Fibroblast of villous mesenchyme (primary cell): ENCODE measurements around the gene ACRV1. TPM values are rescaled to one million over a fixed set of nuclear protein-coding genes. Genes with fewer than 3 reads are reported as not detected.
A peak's percentile ranks its signal among the peaks of the same experiment; 100 is the strongest.

Source experiments
- DNase-seq: peaks from one replicate; pipeline ENCODE4 v3.0.0-alpha.2; 2010; ENCODE audit warnings: low read depth
- H3K4me3 ChIP-seq: 2 replicates; pipeline ENCODE4 v1.5.1; 2011; ENCODE audit warnings: low read depth, mild to moderate bottlenecking, low read length
- total RNA-seq: library from RNA; depleted of rRNA; stranded (reverse); fragments of >200 nt; gene quantifications from 2 replicates; pipeline ENCODE4 v1.2.3, GENCODE V29; 2012
- TF ChIP-seq, protein P1 (sequence below): IDR thresholded peaks from 2 replicates; pipeline ENCODE4 v1.5.1; 2012; ENCODE audit warnings: low read depth, mild to moderate bottlenecking, low read length; ENCODE audit not compliant: insufficient read depth

The ACRV1 gene
- total RNA-seq, 1 donor = not detected

DNA sequence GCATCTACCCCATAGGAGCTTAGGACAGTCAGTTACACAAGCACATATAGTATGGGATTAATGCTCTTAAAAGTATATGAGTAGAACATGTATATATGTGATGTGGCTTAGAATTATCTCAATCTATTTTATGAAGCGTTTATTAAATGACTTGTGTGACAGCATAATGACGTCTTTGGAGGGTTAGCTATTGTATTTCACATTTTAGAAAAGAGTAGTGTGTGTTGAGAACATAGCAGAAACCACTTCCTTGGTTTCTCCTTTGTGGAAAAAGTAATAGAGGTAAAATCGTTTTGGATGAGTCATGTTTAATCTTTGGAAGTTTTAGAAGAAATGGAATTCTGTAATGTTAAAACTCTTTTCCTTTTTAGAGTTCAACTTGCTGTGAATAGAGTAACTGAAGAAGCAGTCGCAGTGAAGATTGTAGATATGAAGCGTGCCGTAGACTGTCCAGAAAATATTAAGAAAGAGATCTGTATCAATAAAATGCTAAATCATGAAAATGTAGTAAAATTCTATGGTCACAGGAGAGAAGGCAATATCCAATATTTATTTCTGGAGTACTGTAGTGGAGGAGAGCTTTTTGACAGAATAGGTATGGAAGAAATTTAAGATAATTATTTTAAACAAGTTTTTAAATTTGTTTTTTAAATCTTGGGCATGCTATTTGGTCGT is 53.3 kb downstream of the ACRV1 start:
- TF ChIP-seq, protein P1, sequence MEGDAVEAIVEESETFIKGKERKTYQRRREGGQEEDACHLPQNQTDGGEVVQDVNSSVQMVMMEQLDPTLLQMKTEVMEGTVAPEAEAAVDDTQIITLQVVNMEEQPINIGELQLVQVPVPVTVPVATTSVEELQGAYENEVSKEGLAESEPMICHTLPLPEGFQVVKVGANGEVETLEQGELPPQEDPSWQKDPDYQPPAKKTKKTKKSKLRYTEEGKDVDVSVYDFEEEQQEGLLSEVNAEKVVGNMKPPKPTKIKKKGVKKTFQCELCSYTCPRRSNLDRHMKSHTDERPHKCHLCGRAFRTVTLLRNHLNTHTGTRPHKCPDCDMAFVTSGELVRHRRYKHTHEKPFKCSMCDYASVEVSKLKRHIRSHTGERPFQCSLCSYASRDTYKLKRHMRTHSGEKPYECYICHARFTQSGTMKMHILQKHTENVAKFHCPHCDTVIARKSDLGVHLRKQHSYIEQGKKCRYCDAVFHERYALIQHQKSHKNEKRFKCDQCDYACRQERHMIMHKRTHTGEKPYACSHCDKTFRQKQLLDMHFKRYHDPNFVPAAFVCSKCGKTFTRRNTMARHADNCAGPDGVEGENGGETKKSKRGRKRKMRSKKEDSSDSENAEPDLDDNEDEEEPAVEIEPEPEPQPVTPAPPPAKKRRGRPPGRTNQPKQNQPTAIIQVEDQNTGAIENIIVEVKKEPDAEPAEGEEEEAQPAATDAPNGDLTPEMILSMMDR = no peak
- DNase-seq = peak; percentile 11
- H3K4me3 ChIP-seq = peak overlapping the region; percentile 85

DNA sequence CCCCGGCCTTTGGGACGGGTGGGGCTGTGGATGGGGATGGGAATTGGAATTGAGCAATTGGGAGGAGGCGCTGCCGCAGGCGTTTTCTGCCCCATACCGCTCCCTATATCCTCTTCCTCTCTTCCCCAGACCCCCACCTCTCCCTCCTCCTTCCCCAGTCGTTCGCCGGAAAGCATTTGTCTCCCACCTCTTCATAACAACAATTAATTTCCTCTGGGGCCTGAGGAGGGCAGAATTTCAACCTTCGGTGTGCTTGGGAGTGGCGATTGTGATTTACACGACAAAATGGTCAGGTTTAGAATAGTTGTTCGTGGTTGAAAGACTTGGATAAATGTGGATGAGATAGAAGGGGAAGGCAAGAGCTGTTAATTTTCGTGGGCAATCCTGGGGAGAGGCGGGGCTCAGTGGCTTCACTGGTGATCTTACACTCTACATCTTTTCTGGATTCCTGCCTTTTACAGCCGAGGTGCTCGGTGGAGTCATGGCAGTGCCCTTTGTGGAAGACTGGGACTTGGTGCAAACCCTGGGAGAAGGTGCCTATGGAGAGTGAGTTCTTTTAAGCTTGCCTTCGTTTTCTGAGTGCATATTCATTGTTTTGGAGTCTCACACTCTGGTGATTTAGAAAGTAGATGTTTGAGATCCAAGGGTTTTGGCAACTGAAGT is 54.2 kb downstream of the ACRV1 start:
- DNase-seq = peak; percentile 90
- peak overlapping the region; percentile 85 for H3K4me3 ChIP-seq
- TF ChIP-seq, protein P1 = peak; percentile 29

DNA sequence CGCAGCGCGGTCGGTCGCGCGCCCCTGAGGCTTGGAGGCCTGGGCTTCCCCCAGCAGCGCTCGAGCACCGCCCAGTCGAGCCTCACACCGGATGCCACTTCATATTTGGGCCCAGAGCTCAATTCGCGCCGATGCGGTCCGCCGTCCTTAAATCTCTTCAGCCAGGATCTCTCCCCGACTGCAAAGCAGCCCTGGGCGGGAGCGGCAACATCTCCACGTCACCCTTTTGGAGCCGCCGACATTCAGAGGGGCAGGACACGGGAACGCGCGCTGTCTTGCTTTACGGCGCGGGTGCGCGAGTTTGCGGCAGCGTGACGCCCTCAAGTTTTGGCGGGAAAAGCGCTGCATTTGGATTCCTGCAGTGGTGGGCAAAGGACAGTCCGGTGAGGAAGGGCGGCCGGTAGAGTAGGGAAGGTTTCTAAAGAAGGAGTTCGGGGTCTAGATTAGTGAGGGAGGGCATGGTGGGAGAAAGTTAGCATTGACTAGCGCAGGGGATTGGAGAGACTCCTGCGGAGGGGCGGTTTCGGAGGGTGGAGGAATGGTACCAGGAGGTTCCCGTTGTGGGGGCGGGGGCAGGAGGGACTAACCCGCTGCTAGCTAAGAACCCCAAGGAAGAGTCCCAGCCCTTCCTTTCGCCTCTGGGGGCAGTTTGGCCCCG is 54.9 kb downstream of the ACRV1 start:
- DNase-seq = peak; percentile 89
- H3K4me3 ChIP-seq = peak overlapping the region; percentile 85
- TF ChIP-seq, protein P1 = no peak

DNA sequence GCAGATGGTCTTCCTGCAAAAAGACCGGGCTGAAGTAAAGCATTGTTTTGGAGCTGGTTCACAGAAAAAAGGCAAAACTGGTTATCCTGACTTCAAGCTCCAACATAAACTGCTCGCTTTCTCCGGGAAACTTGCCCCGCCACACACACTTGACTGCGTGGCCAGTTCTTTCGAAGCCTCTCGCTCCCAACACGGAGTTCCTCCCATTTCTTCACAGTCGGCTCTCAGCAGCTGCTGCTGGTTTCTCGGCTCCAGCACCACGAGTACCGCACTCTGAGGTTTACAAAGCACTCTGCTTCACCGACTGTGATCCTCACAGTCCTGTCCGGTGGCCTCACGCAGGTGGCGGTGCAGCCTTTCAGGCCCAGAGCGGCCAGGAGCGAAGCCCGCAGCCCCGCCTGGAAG is 55.4 kb downstream of the ACRV1 start:
- no peak for DNase-seq
- TF ChIP-seq, protein P1 = no peak
- H3K4me3 ChIP-seq = peak overlapping the region; percentile 85

DNA sequence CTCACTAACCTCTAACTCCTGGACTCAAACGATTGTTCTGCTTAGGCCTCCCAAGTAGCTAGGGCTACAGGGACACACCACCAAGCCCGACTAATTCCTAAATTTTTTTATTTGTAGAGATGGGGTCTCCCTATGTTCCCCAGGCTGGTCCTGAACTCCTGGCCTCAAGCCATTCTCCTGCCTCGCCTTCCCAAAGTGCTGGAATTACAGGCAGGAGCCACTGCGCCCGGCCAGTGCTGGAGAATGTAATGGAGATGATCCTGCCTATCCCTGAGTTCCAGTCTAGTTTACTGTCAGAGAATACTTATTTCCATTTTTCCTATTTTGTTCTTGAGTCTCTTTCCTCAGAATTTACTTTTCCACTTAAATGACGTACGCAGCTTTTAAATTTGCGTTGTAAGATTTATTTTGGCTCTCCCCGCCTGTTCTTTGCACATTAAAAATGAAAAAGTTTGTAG is 55.9 kb downstream of the ACRV1 start, which contains the start of gene CHEK1:
Gene CHEK1, plus strand, starts transcription at position 408 of the 458 bp plus-strand sequence. CDS start 1,606 bp downstream, outside the sequence.
- TF ChIP-seq, protein P1 = no peak
- peak within 1 kb of the TSS; percentile 85 for H3K4me3 ChIP-seq
- no peak for DNase-seq

DNA sequence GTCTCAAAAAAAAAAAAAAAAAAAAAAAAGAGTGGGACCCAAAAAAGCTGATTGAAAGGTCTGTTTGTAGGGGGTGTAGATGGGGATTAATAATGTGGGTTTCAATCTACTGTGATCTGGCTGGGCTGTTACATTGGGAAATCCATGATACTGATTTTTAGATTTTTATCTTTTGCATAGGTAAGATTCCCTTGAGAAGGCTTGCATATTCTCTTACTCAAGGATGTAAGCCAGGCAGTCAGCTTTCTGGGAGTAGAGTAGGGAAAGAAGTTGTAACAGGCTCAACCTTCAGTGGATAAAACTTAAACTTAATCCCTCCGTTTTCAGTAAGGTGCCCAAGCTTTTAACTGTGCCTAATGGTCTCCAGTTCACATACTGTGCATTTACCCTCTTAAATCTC is 57.6 kb downstream of the ACRV1 start:
- TF ChIP-seq, protein P1 = no peak
- H3K4me3 ChIP-seq = no peak overlapping the region
- no peak for DNase-seq
